ENCODE results near the gene KLHL6.

The KLHL6 gene

DNA sequence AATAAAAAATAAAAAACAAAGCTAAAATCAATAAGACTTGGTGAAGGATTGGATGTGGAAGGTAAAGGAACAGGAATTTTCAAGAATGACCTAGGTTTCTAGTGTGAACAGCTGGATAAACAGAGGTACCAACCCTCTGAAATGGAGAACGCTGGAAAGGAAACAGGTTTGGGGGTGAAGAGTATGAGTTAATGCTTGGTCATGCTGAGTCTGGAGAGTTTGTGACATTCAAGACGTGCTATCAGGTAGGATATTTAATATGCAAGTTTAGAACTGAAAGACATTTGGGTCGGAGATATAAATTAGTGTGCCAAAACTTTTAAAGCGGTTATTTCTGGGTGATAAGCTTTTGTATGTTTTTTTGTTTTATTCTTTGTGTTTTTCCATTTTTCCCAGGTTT, 11.4 kb upstream of the KLHL6 start:
- no peak for DNase-seq (ENCODE audit: low read depth)

DNA sequence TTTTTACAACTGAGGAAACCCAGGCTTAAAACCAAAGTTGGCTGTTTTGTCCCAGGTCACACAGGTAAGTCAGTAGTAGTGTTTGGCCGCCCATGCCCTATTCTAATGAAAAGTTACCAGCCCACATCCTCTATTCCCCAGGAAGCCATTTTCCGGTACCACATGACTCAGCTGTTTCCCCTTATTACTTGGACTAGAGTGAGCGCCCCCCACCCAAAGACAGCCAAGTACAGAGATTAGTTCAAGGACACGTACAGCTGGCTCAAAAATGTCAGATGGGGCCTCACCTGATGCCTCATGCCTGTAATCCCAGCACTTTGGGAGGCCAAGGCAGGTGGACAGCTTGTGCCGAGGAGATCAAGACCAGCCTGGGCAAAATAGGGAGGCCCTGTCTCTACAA, 8.5 kb upstream of the KLHL6 start:
- no peak for DNase-seq (ENCODE audit: low read depth)

DNA sequence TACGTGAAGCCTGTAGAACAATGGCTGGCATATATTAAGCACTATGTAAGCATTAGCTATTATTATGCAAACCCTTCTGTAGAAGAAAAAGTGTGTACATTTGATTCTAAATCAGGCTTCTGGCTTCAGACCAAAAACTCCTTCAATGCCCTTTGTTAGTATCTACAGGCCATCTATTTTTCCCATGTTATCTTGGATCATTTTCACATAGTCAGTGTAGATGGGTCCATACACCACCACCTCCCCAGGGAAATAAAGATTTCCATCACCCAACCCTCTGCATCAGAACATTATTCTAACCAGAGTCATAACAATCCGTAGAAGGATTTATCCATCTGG, 8.0 kb upstream of the KLHL6 start:
- no peak for DNase-seq (ENCODE audit: low read depth)

DNA sequence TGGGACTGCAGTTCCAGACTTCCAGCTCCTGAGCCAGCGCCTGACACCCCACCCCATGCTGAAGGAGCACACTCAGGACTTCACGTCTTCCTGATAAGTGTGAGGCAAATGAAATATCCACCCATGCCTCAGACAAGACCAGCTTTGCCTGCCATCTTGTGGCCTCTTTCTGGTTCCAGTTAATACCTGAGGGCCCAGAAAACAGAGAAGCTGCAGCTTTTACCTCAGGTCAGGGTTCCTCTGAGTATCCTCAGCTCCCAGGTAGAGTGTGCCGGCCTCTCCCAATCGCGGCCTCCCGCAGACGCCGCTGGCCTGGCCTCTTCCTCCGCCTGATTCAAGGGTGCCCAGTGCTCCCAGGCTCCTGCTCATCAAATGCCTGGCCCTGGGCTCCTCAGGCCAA, 5.1 kb upstream of the KLHL6 start:
- no peak for DNase-seq (ENCODE audit: low read depth)

DNA sequence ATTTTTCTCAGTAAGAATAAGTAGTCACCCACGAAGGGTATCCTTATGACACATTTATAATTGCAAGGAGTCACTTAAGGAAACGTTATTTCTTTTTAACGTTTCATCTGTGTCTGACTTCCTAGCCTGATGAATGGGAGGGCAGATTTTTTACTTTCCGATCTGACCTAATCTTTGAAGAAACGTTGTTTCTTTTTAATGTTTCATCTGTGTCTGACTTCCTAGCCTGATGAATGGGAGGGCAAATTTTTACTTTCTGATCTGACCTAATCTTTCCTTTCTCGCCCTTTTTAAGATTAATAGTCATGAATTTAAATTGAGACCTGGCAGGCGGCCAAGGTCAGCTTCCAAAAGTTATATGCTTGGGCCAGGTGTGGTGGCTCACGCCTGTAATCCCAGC, 3.0 kb upstream of the KLHL6 start:
- DNase-seq (ENCODE audit: low read depth) = no peak

DNA sequence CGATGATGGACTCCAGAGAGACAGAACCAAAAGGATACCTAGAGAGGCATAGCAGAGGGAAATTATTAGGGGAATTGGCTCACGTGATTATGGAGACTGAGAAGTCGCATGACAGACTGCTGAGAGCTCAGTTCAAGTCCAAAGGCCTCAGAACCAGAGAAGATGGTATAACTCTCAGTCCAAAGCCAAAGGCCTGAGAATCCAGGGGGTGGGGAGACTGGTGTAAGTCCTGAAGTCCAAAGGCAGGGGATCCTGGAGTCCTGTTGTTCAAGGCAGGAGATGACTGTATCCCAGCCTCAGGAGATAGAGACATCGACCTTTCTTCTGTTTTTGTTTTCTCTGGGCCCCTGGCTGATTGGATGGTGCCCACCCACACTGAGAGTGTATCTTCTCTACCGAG, 1.2 kb upstream of the KLHL6 start:
- DNase-seq (ENCODE audit: low read depth) = no peak

DNA sequence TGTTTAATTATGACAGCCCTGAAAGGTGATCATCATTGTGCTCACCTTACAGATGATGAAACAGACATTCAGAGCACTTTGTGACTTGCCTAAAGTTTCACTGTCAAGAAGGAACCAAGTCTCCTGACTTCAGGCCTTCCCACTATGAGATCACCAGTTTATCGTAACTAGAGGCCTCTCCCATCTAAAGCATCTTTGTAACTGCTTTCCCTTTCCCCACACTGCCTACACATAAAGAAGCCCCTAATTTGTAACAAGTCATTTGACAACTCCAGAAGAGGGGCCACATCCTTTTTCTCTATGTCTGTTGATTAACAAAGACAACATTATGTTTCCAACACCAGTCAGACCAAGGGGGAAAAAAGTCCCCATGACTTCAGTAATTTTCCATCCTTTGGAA, 1.1 kb downstream of the KLHL6 start:
- no peak for DNase-seq (ENCODE audit: low read depth)

DNA sequence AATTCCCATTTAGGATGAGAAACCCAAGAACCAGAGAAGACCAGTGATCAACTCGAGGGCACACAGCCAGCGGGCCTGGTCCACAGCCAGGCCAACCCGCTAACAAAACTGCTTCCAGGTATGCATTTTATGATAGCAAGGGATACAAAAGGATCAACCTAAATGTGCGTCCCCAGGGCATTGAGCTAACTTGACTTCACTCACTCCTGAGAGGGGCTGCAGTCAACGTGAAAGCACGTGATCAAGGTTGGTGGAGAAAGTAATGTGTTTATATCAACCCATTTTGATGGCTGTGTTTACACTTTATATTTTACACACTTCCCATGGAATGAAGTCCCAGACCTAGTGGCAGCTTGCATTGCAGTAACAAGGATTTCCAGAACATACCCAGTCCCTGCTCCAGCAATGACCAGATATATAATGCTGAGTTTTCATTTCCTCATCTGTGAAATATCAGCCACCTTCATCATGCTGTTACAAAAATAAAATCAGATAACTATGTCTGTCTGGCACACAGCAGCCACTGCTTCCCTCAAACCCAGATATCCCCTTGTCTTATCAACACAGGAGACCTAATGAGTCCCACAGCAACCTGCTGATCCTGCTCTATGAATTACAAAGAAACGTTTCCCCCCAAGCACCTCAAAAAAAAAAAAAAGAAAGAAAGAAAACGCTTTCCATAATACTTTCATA, 2.0 kb downstream of the KLHL6 start:
- no peak for DNase-seq (ENCODE audit: low read depth)

DNA sequence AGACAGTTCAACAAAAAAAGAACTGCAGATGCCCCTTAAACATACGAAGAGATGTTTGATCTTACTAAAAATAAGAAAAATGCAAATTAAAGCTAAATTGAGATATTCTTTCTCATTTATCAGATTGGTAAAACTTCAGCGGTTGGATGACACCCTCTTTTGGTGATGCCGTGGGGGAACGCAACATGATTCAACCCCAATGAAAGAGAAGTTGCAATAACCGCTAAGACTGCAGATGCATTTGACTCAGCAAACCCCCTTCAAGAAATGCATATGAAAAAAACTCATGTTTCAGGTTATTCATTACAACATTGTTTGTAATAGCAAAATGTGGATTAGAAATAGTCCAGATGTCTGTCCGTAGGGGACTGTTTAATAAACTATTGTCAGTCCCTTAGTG, 3.6 kb downstream of the KLHL6 start:
- DNase-seq (ENCODE audit: low read depth) = no peak

DNA sequence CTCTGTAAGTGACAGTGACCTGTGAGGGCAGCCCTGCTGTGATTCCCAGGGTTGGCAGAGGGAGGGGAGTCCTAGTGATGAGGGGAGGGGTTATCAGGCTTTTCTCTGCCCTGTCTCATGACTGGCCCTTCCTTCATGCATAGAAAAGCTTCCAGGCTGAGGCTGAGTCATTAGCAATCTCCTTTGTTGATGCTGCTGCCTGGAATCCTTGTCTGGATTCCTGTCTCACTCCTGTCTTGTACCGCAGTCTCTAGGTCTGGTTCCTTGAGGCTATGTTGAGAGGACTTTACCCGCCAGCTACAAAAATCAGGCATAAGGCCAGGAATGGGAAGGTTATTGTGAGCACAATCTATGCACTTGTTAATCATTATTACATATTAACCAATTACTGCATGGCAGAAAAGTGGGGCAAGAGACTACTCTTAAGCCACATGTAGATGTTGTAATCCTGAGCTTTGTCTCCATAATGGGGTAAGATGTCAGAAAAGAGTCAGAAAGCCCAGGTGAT, 7.2 kb downstream of the KLHL6 start:
- DNase-seq (ENCODE audit: low read depth) = no peak

DNA sequence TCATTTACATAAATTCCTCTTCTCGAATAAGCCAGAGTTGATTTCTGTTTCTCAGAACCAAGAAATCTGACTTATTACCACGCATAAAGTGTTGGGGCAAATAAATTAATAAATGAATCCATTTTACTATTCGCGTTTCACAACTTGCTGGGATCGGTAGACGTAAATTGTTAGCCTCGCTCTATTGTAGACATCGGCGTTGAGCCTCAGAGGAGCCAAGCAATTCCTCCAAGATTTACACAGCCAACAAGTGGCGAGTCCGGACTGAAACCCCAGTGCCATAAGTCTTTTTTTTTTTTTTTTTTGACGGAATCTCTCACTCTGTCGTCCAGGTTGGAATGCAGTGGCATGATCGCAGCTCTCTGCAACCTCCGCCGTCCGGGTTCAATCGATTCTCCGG, 8.9 kb downstream of the KLHL6 start:
- no peak for DNase-seq (ENCODE audit: low read depth)

DNA sequence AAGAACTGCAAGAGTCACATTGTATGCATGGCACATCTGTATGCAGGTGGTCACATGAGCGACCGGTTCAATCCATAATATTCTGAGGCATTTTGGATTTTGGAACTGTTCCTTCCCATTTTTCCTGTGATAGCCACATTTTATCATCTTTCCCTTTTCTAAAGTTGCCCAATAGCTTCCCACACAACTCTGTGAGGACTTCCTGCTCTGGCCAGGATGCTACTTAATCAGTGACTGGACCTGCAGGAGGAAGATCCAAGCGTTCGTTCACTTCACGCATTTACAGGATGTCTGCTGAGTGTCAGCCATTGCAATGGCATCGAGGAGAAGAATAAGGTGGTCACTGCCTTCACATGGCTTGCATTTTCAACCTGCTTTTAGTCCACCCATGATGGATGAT, 9.8 kb downstream of the KLHL6 start:
- no peak for DNase-seq (ENCODE audit: low read depth)

DNA sequence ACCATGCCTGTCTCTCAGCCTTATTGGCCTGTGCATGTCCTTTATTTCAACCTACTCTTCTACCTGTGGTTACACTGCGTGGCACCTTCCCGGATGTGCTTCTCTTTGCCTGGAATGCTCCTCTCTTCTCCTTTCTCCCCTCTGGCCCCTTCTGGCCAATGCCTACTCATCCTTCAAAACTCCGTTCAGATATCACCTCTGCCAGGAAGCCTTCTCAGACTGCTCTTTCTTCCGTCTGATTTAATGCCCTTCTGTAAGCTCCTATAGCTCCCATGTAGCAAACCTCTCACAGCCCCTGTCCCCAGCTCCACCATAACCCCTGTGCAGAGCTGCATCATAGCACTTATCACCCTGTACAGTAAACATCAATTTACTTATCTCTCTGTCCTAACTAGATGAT, 13.2 kb downstream of the KLHL6 start:
- no peak for DNase-seq (ENCODE audit: low read depth)

DNA sequence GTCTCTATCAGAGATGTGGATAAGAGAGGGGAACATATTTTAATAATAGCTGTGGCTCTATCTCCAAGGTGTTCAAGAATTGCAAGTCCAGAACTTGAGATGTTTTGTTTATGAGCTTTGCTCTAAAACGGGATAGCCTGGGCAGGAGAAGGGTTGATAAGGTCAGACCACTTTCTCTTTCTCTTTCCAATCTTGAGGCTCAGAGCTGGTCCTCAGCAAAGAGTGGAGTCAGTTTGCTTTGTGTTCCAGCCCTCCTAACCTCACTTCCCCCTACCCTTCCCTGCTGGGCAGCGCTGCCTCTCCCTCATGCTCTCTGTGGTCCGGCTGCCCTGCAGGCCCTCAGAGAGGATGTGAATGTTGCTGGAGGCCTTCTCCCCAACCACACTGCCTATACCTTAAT, 13.8 kb downstream of the KLHL6 start:
- DNase-seq (ENCODE audit: low read depth) = no peak

DNA sequence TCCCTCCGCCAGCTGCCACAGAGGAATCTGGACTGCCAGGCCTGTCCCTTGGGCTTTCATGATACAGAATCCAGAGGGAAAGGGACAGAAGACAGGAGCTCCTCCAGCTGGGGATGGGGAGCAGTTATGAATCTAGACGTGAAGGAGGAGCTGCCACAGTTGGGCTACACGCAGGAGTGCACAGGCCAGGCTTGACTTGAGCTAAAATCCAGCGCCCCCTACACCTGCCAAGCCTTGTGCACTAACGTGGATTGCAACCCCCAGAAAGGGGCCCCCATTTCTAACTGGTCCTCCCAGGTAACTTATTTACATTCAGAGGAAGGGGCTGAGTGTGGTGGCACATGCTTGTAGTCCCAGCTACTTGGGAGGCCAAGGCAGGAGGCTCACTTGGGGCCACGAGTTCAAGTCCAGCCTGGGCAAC, 14.3 kb downstream of the KLHL6 start:
- DNase-seq (ENCODE audit: low read depth) = no peak

DNA sequence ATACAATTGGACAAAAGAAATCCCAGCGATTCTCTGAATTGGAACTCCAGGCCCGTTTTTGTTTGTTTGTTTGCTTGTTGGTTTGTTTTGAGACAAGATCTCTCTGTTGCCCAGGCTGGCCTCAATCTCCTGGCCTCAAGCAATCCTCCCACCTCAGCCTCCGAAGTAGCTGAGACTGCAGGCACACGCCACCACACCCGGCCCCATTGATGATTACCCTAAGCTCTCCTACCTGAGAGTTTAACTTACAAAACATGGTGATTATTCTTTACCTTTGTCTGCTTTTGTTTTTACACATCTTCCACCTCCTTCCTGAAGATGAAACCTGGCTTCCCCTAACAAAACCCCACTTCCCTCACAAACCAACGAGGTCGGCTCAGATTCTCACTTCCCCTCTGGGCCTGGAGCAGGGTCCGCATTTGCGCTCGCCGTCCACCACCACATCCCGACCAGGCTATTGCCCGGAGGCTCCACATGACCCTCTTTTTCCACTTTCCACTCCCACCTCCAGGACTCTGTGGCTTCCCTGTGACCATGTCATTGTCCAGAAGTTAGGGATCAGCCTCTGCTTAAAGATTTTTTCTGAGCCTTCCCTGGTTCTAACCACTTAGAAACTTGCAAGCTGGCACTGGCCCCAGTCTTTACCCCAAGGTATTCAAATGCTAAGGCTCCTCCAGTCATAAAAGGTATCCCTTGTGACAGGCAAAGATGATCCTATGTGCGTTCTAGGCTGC, 14.8 kb downstream of the KLHL6 start:
- DNase-seq (ENCODE audit: low read depth) = no peak

DNA sequence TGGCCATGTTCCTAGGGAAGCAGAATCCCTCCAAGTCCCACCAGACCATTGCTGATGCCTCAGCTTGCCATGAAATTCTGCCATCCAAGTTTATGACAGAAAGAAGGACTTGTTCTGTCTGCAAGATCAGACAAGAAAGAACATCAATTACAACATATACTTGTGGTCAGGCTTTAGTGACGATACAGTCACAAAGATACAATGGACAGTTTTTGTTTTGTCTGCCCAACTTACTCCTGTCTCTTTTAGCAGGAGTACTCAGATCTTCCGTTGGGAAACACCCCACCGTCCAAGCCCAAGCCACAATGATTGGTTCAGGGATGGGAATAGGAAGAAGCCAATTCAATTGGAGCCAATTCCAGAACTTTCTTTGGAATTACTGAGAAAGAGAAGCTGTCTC, 15.7 kb downstream of the KLHL6 start:
- DNase-seq (ENCODE audit: low read depth) = no peak

DNA sequence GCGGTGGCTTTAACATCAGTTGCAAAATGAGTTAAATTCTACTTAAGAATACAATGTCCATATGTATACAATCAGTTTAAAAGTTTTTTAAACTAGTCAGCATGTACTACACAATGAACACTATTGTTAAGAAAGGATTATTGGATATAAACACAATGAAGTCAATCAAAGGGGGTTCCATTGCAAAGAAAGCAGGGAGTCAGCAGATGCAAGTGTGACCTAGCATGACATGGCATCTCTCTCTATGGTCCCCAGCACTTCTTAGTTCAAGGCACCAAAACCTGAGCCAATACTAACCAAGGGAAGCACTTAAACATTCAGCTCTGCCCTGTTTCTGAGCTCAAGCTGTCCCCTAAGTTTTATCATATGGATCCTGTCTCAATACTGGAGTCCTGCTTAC, 17.0 kb downstream of the KLHL6 start:
- DNase-seq (ENCODE audit: low read depth) = no peak

DNA sequence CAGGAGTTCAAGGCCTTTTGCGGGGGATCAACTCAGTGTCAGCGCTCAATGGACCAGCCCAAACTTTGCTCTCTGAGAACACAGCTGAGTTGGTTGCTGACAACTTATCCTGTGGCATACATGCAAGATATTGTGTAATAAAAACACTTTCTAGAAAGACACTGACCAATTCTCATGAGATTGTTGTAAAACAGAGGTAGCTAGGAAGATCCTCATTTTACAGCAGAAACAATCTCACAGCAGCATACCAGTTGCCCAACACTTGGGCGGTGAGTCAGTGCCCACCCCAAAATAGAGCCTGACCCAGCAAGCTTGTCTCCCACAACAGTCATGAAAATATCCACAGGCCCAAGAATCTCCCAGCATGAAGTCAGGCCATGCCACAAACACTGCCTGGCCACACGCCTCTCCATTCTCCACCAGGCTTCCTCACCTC, 18.2 kb downstream of the KLHL6 start:
- DNase-seq (ENCODE audit: low read depth) = no peak

DNA sequence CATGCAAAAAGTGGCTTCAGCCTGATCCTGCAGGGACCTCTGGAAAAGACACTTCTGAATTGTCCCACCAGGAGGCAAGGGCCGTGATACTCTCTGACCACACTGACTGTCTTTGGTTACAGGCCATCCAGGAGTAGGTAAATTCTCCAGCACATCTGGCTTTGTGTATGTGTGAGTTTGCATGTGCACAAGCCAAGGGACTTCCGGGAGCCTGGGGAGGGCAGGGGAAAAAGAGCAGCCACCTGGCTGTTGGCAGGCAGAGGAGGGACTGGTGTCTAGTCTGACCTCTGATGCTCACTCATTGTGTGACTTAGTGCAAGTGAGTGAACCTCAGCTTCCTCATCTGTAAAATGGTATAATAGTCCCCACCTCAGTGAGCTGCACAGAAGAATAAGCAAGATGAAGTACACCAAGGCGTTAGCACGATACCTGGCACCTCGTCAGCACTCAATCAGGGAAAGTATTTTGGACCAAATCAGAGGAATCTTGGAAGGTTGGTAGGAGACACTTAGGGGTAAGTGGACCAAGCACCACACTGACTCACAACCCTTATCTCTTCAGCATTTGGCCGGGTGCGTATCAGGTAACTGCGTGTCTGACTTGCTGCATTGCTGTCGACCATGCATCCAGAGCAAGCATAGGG, 19.1 kb downstream of the KLHL6 start:
- no peak for DNase-seq (ENCODE audit: low read depth)

DNA sequence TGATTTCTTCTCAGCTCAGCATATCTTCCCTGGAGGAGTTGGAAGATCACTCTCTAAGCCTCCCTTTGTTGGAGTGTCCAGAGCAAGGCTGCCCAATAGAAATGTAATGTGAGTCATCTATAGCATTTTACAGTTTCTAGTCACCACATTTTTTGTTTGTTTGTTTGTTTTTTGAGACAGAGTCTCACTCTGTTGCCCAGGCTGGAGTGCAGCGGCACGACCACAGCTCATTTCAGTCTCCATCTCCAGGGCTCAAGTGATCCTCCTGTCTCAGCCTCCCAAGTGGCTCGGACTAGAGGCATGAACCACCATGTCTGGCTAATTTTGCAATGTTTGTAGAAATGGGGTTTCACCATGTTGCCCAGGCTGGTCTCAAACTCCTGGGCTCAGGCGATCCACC, 21.3 kb downstream of the KLHL6 start:
- DNase-seq (ENCODE audit: low read depth) = no peak

DNA sequence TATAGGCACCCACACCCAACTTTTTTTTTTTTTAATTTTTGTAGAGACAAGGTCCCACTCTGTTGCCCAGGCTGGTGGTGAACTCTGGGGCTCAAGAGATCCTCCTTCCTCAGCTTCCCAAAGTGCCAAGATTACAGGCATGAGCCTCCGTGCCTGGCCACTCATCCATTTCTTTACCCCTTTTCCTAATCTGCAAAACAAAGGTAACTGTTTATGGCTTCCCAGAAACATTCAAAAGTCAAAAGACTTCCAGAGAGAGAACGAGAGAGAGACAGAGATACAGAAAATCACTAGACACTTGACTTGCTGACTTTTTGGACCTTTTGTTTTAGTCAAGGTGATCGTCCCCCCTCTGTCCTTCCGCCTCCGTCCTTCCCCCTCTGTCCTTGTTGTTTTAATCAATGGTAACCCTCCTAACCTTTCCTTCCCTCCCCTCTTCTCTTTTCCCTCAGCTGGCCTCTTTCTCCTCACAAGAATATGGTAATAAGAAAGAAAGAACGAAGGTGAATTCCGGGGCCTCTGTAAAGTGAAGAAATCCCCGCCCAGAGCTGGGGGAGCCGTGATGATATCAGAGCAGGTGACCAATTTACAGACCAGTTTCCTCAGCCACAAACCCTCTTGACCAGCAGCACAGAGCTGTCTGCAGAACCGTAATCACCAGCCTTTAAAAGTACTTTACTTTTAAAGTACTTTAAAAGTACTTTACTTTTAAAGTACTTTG, 21.9 kb downstream of the KLHL6 start:
- DNase-seq (ENCODE audit: low read depth) = no peak

Data from stimulated activated CD8-positive, alpha-beta memory T cell treated with anti-CD3 and anti-CD28 coated beads, Interleukin-15, amount 100 ng/mL, for 24 hours (primary cell).